Stimulated activated memory B cell treated with anti-CD40 and anti-IgM and Interleukin-4, amounts not matched to agents 10 μg/mL and 1 μg/mL and 100 μg/mL, for 72 hours (primary cell): Measurements from ENCODE around the gene RANBP1.

Experiments used
- ATAC-seq: fragments of 150-1000 bp; cut with Tn5 transposase; 2 replicates; pipeline ENCODE4 v1.10.0; 2021
- H3K27ac Mint-ChIP-seq: one replicate; pipeline ENCODE4 v1.8.0; 2022; ENCODE audit warnings: mild to moderate bottlenecking, mixed read lengths
- H3K27me3 Mint-ChIP-seq: one replicate; pipeline ENCODE4 v1.8.0; 2022; ENCODE audit warnings: mixed read lengths
- H3K36me3 Mint-ChIP-seq: one replicate; pipeline ENCODE4 v1.8.0; 2022; ENCODE audit warnings: mixed read lengths
- H3K4me1 Mint-ChIP-seq: one replicate; pipeline ENCODE4 v1.8.0; 2022; ENCODE audit warnings: mixed read lengths
- H3K4me3 Mint-ChIP-seq: one replicate; pipeline ENCODE4 v1.8.0; 2022; ENCODE audit warnings: mild to moderate bottlenecking, moderate library complexity, mixed read lengths
- H3K9me3 Mint-ChIP-seq: one replicate; pipeline ENCODE4 v1.8.0; 2022; ENCODE audit warnings: mixed read lengths

Gene RANBP1

DNA sequence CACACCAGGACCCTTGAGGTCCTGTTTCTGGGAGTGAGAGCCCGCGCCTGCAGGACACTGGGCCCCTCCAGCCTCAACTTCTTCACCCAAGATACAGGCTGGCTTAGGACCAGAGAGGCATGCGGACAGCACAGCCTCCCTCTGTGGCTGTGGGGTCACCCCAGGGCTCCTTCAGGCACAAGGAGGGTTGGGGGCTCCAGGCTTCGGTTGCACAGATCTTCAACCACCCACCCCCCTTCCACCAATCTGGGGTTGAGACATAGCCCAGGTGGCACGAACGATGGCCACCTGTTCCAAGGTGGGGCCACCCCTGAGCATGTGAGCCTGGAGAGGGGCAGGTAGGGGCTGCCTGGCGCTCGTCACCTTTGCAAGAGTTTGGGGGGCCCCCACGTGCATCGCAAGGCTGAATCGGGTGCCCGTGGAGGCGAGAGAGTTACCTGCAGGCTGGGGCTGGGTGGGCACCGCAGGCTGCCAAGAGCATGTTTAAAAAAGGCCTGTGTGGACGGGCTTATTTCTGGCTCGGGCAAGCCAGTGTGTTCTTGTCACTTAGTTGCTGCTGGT lies 16.9 kb downstream of the RANBP1 start:
- peaks cover 56% of the 10 kb centered on the region for H3K4me1 Mint-ChIP-seq
- H3K9me3 Mint-ChIP-seq = no peaks in the 10 kb centered on the region
- H3K27me3 Mint-ChIP-seq = no peaks in the 10 kb centered on the region
- H3K4me3 Mint-ChIP-seq = peak overlapping the region; percentile 75
- peak overlapping the region; percentile 35 for H3K27ac Mint-ChIP-seq
- no peak for ATAC-seq
- peaks cover 10% of the 10 kb centered on the region for H3K36me3 Mint-ChIP-seq

DNA sequence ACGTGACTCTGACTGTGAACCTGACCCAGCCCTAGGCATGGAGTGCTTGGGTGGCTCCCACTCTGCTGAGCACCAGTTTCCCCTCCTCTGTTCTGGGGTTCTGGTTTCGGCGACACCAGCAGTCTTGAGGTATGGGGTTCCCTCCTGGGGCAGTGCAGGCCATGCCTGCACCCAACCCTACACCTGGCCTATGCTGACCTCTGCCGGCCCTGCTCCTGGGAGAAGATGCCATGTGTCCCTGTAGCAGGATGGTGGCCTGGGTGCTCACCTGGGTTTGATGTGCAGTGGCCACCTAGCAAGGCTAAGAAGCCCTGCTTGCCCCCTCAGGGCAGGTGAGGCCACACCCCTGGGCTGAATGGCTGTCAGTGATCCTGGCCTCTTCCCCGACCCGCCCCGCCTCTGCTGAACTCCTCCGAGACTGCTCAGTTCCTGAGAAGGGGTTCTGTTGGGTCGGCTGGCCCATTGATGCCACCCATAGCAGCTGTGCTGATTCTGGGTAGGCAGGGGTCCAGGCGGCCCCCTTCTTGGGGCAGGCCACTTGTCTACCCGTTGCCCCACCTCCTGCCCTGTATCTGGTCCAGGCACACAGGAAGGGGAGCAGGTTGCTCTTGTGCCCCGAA lies 18.1 kb downstream of the RANBP1 start:
- peak overlapping the region; percentile 32 for H3K27ac Mint-ChIP-seq
- no peaks in the 10 kb centered on the region for H3K9me3 Mint-ChIP-seq
- H3K4me1 Mint-ChIP-seq = peaks cover 61% of the 10 kb centered on the region

GRCh38 chr22:20135265-20135664 lies 19.4 kb downstream of the RANBP1 start:
- peaks cover 18% of the 10 kb centered on the region for H3K36me3 Mint-ChIP-seq
- ATAC-seq = no peak
- H3K9me3 Mint-ChIP-seq = no peaks in the 10 kb centered on the region
- peaks cover 57% of the 10 kb centered on the region for H3K4me1 Mint-ChIP-seq
- no peaks in the 10 kb centered on the region for H3K27me3 Mint-ChIP-seq
- H3K4me3 Mint-ChIP-seq = no peak overlapping the region
- H3K27ac Mint-ChIP-seq = peak overlapping the region; percentile 30

More for the DNA sequence above, 18.1 kb downstream of the RANBP1 start:
- no peak for ATAC-seq
- peak overlapping the region; percentile 75 for H3K4me3 Mint-ChIP-seq
- no peaks in the 10 kb centered on the region for H3K27me3 Mint-ChIP-seq
- H3K36me3 Mint-ChIP-seq = peaks cover 5% of the 10 kb centered on the region

DNA sequence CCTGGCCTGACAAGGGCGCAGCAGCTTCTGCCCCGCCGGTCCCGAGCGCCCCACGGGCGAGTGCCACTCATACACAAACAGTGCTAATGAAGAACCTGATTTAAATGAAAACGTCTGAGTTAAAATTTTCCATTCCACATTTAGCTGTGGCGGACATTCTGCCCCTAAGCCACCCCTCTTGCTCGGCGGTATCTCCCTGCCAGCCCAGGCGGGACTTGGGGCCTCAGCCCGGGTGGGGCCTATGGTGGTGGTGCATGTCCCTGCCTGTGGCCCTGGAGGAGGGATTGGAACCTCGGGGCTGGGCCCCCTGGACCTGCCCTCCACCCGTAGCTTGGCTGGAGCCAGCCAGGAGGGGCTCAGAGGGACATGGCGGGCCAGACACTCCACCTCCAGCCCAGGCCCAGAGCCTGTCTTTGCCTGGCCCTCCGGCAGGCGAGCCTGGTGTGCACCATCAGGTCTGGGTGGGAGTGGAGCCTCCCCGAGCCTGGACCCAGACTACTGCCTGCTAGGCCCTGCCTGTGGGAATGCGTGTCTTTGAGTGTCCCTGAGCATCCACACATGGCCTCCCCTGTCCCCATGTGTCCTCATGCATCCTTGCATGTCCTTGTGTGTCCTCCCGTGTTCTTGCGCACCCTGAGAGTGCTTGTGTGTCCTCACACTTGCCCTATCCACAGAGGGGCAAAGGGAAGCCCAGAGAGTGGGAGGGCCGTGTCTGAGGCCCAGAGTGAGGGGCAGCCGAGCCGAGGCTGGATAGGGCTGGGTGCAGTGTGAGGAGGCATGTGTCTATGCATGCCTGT lies 20.1 kb downstream of the RANBP1 start:
- peaks cover 52% of the 10 kb centered on the region for H3K4me1 Mint-ChIP-seq
- H3K9me3 Mint-ChIP-seq = no peaks in the 10 kb centered on the region
- H3K36me3 Mint-ChIP-seq = peaks cover 18% of the 10 kb centered on the region
- ATAC-seq = no peak
- H3K27me3 Mint-ChIP-seq = no peaks in the 10 kb centered on the region
- H3K27ac Mint-ChIP-seq = peak overlapping the region; percentile 30
- H3K4me3 Mint-ChIP-seq = no peak overlapping the region

GRCh38 chr22:20136603-20136873 lies 20.6 kb downstream of the RANBP1 start:
- H3K27ac Mint-ChIP-seq = no peak overlapping the region
- no peak for ATAC-seq
- no peak overlapping the region for H3K4me3 Mint-ChIP-seq
- H3K27me3 Mint-ChIP-seq = no peaks in the 10 kb centered on the region
- peaks cover 18% of the 10 kb centered on the region for H3K36me3 Mint-ChIP-seq
- no peaks in the 10 kb centered on the region for H3K9me3 Mint-ChIP-seq
- H3K4me1 Mint-ChIP-seq = peaks cover 52% of the 10 kb centered on the region

DNA sequence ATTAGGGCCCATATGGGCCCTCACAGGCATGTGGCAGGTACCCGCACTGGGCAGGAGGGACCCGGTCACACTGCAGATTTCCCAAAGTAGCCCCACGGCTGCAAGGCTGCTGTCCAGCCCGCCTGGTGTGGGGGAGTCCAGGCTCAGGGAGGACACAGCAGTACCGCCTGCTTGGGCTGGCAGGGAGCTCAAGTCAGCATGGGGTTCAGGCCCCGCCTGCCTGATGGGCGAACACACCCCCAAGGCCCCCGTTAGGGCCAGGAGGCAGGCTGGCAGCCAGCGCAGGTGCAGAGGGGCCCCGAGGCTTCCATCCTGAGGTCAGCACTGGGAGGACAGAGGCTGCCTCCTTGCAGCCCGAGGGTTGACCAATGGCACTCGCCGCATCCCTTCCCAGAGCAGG lies 21.2 kb downstream of the RANBP1 start:
- no peak for ATAC-seq
- Mint-ChIP-seq H3K36me3 (peaks cover 18% of the 10 kb centered on the region), H3K27ac (peak overlapping the region; percentile 56), H3K27me3 (no peaks in the 10 kb centered on the region), H3K4me3 (no peak overlapping the region), H3K4me1 (peaks cover 52% of the 10 kb centered on the region), H3K9me3 (no peaks in the 10 kb centered on the region)

DNA sequence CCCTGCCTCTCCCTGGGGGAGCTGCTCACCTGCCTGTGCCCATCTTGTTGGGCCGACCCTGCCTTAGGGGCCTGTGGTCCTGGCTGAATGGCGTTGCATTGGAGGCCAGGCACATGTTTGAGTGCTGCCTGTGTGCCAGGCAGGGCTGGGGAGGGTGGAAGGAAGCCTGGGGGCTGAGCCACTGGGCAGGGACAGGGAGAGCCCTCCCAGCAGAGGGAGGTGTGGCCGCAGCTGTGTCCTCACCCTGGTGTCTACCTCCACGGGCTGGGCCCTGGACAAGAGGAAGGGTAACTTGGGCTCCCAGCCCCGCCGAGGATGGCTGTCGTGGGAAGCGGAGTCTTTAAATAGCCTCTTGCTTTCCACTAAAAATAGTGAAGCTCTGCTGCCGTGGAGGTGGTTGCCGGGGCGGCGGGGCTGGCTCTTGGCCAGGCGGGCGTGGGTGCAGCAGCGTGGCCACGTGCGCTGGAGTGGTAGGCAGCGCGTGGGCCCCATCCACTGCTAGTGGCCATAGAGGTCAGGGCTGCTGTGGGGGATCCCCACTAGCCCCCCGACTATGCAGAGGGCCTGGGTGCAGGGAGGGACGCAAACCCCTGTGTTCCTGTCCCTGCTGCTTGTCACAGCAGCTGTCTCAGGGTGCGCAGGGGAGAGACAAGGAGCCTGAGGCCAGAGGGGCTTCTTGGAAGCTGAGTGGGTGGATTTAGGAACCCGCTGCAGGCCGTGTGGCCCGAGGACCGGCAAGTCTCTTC lies 21.9 kb downstream of the RANBP1 start:
- Mint-ChIP-seq H3K27ac (peak overlapping the region; percentile 56), H3K9me3 (no peaks in the 10 kb centered on the region), H3K36me3 (peaks cover 18% of the 10 kb centered on the region), H3K27me3 (no peaks in the 10 kb centered on the region), H3K4me3 (peak overlapping the region; percentile 14), H3K4me1 (peaks cover 47% of the 10 kb centered on the region)
- ATAC-seq = no peak

GRCh38 chr22:20138417-20138738 lies 22.5 kb downstream of the RANBP1 start:
- no peaks in the 10 kb centered on the region for H3K27me3 Mint-ChIP-seq
- ATAC-seq = no peak
- no peaks in the 10 kb centered on the region for H3K9me3 Mint-ChIP-seq
- H3K36me3 Mint-ChIP-seq = peaks cover 19% of the 10 kb centered on the region
- H3K4me1 Mint-ChIP-seq = peaks cover 41% of the 10 kb centered on the region
- H3K27ac Mint-ChIP-seq = no peak overlapping the region
- H3K4me3 Mint-ChIP-seq = no peak overlapping the region

GRCh38 chr22:20138868-20139267 lies 23.0 kb downstream of the RANBP1 start:
- no peak overlapping the region for H3K27ac Mint-ChIP-seq
- no peaks in the 10 kb centered on the region for H3K9me3 Mint-ChIP-seq
- no peak overlapping the region for H3K4me3 Mint-ChIP-seq
- ATAC-seq = no peak
- peaks cover 24% of the 10 kb centered on the region for H3K36me3 Mint-ChIP-seq
- no peaks in the 10 kb centered on the region for H3K27me3 Mint-ChIP-seq
- H3K4me1 Mint-ChIP-seq = peaks cover 37% of the 10 kb centered on the region

- Mint-ChIP-seq H3K4me3 (no peak overlapping the region), H3K27me3 (no peaks in the 10 kb centered on the region), H3K36me3 (peaks cover 31% of the 10 kb centered on the region), H3K27ac (no peak overlapping the region), H3K9me3 (no peaks in the 10 kb centered on the region), H3K4me1 (peaks cover 30% of the 10 kb centered on the region)
- no peak for ATAC-seq
These were observed 23.6 kb downstream of the RANBP1 start for GRCh38 chr22:20139391-20140106.

DNA sequence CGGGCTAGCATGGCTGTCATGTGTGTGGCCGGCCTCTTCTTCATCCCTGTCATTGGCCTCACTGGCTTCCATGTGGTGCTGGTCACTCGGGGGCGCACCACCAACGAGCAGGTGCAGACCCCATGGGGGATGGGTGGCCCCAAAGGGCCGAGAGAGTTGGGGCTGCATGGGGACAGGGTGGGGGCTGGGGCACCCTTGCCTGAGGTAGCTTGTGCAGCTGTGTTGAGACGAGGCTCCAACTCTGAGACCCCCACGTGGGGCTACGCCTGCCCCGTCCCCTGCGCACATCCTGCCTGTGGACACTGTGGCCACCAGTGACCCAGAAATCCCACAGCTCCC lies 24.2 kb downstream of the RANBP1 start:
- no peak for ATAC-seq
- Mint-ChIP-seq H3K4me3 (no peak overlapping the region), H3K4me1 (peaks cover 26% of the 10 kb centered on the region)

GRCh38 chr22:20140521-20140964 lies 24.6 kb downstream of the RANBP1 start:
- no peak for ATAC-seq
- H3K4me1 Mint-ChIP-seq = peaks cover 21% of the 10 kb centered on the region
- no peak overlapping the region for H3K27ac Mint-ChIP-seq
- no peaks in the 10 kb centered on the region for H3K27me3 Mint-ChIP-seq
- no peak overlapping the region for H3K4me3 Mint-ChIP-seq
- no peaks in the 10 kb centered on the region for H3K9me3 Mint-ChIP-seq
- peaks cover 37% of the 10 kb centered on the region for H3K36me3 Mint-ChIP-seq

More for the DNA sequence above, 24.2 kb downstream of the RANBP1 start:
- Mint-ChIP-seq H3K27me3 (no peaks in the 10 kb centered on the region), H3K36me3 (peaks cover 33% of the 10 kb centered on the region), H3K9me3 (no peaks in the 10 kb centered on the region), H3K27ac (no peak overlapping the region)

DNA sequence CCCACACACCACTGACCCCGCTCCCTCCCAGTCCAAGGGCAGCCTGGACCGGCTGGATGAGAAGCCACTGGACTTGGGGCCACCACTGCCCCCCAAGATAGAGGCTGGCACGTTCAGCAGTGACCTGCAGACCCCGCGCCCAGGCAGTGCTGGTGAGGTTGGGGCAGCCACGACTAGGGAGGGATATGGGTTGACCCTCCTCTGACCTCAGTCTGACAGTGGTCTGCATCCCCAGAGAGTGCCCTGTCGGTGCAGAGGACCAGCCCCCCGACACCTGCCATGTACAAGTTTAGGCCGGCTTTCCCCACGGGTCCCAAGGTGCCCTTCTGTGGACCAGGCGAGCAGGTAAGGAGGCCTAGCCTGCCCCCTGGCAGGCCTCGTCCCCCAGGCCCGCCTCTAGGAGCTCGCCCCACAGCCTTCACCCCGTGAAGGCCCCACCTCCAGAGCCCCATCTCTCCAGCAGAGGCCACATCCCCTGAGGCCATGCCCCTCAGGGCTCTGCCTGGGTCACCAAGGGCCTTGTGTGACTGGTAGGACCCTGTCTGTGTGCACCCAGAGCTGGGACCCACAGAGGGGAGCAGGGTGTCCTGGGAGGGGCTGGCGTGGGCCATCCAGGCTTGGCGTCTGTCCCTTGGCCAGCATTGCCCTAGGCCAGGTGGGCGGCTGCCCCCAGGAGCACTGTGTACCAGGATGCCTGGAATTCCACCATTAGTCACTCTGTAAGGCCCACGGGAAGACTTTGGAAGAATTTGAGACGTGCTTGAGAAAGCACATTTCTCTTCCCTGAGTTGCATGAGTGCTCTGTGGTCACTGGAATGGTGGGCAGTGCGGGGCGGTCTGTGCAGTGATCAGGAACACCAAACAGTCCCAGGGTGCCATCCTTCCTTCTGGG lies 25.5 kb downstream of the RANBP1 start:
- Mint-ChIP-seq H3K27ac (no peak overlapping the region), H3K36me3 (peaks cover 38% of the 10 kb centered on the region), H3K9me3 (no peaks in the 10 kb centered on the region), H3K27me3 (no peaks in the 10 kb centered on the region), H3K4me1 (peaks cover 18% of the 10 kb centered on the region), H3K4me3 (no peak overlapping the region)
- no peak for ATAC-seq
